T-helper 2 cell (primary cell): ENCODE results near the gene OTUB1.
"Not testable (repeated sequence)": the region's sequence is repeated elsewhere in the genome, so short reads cannot be mapped to it uniquely, and the experiment has no call there.

Experiments
- DNase-seq, 5 experiments: peaks; one replicate each; pipeline versions ENCODE4 v3.0.0 to v3.0.0-alpha.2; 2012 to 2022

OTUB1 gene

DNA sequence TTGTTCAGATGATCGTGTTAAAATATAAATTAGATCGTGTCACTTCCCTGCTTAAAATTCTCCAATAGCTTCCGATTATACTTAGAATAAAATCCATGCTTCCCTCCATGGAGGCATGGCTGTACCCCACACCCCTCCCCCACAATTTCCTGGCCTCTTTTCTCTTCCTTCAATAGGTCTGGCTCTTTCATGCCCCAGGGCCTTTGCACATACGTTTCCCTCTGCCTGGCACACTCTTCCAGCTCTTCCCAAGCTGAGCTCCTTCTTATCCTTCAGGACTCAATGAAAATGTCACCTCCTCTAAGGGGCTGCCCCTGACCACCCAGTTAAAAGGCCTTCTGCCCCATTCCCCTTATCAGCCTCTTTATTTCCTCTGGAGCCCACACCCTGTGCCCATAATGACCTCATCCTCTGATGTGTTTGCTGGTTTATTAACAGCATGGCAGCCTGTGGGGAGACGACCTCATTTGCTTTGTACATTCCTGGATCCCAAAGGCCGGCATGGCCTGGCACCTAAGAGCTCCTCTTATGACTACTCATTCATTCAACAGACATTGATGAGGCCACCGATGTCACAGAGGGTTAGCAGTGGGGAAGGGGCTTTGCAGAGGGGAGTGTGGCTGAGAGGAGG lies 40.5 kb downstream of the OTUB1 start:
- DNase-seq = no peak

DNA sequence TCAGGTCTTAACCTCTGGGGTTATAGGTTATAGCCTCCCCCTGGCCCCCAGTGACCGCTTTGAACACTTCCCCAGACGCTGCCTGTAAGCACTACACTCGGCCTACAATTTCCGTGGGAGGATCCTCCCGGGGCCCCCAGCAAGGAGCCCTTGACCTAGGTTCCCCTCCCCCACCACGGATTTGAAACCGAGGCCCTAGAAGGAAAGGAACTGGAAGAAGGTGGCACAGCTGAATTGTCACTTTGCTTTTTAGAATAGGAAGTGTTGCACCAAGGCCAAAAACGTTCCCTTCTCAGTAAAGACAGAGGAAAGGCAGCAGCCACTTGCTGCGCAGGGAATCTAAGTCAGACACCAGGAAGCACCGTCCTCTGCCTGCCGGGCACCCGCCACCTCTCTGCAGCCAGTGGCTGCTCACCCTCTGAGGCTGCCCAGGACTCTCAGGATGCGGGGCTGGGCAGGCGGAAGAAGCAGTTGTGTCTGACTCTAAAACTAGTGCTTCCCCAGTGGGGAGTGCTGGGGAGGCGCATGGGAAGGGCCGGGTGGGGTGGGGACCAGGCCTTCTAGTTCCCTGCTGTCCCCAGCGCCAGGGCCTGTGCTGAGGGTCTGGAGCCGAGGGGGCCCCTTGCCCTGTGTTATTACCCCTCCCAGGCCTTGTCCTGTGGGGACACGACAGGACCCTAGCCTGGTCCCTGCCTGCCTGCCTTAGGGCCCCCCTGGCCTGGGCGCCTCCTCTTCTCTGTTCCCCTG lies 41.6 kb downstream of the OTUB1 start:
- no peak for DNase-seq

DNA sequence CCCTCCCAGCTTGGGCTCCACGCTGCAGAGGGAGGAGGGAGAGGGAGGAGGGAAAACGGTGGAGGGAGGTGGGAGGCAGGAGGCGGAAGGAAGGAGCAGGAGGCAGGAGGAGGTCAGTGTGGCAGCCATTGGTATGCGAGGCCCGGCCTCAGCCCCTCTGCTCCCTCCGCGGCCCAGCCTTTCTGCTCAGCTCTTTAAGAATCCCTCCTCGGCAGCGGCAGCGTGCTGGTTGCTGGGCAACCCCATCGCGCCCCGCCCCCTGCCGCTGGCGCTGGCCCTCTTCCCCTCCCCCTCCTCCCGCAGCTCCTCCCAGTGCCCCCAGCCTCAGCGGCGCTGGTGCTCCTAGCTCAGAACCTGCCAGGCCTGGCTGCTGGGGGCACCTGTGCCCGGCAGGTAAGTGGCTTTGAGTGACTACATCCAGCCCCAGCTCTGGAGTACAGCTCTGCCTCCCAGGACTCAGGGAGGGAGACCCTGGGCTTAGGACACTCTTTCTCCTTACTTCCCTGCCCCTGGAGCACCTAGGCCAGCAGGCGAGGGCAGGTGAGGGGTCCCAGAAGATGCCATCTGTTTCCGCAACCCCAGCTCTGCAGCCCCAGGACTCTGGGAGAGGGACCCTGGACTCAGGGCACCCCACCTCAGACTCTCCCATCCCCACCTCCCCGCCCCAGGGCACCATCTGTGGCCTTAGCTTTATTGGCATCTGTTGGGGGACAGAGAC lies 42.3 kb downstream of the OTUB1 start:
- DNase-seq = peak in 1 of 5 experiments; percentile 21

DNA sequence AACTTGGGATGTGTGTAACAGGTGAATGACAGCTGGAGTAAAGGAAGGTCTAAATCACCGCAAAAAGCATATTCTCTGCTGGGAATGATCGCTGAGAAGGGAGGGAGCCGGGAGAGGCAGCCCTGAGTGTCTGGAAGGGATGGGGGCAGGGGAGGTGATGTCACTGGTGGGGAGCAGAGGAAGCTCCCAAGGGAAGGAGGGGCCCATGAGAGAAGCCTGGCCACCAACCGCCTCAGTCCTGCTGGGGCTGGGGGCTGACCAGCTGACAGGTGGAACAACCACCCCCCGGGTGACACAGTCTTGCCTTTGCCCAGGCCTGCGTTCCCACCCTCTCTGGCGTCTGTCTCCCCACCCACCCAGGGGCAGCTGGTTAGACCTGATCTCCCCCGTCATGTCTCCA lies 43.5 kb downstream of the OTUB1 start:
- DNase-seq = no peak

DNA sequence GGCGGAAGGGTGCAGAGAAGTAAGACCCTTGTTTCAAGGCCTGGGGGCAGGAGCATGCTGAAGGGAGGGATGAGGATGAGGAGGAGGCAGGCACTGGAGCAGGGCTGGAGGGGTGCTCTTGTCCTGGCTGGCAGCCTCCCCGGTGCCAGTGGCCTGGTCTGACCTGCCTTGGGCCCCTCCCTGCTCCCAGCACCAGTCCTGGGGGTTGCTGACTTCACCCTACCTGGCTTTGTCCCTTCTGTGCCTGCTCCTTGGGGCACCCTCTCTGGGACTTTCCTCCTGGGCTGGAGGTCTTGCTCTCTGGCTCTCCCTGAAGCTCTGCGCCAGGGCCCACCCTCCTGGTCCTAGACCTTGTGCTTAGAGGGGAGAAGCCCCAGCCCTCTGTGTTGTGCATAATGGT lies 44.8 kb downstream of the OTUB1 start:
- DNase-seq = no peak

DNA sequence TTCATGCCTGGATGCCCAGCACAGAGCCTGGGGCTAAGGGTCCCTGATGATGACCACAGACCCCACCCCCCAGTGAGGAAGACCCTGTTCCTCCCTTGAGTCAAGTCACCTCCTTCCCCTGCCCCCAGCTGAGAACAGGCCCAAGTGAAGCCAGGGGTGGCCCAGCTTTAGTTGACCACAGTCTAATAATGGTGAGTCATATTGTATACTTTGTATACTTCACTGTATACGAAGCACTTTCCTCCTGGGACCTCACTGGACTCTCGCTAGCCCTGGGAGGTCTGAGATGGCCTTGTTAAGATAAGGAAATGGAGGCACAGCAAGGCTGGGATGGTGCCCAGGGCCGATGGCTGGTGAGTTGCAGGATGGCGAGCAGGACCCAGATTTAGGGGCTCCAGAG lies 45.8 kb downstream of the OTUB1 start:
- no peak for DNase-seq

DNA sequence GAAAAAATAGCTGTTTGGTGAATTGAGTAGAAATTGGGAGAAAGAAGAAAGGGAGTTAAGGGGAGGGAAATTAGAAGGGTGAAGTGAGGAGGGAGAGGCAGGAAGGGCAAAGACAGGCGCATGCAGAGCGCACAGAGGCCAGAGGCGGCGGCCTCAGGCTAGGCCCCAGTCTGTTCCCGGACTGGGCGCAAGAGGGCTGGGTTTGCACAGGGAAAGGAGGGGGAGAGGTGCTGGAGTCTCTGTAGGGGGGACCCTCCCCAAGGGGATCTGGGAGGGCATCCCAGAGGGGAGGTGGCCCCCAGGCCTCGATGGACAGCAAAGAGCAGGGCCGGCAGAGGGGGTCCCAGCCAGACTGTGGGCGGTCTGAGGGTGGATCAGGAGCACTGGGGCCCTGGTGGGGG lies 48.2 kb downstream of the OTUB1 start:
- no peak for DNase-seq

DNA sequence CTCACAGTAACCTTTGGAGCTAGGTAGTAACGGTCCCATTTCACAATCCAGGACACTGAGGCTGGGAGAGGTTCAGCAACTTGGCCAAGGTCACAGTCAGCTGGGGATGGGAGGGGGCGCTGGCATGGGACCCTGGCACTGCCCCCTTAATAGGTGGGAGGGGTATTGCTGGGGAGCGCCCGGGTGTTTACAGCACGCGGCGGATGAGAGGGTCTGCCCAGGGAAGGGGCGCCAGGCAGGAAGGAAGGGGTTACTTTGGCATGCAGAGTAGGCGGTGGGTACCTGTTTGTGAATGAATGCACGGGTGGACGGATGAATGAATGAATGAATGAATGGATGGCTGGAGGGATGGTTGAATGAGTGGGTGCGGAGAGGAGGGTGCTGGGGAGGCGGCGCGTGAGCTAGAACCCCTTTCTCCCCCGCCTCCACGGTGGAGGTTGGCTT lies 48.9 kb downstream of the OTUB1 start:
- no peak for DNase-seq

DNA sequence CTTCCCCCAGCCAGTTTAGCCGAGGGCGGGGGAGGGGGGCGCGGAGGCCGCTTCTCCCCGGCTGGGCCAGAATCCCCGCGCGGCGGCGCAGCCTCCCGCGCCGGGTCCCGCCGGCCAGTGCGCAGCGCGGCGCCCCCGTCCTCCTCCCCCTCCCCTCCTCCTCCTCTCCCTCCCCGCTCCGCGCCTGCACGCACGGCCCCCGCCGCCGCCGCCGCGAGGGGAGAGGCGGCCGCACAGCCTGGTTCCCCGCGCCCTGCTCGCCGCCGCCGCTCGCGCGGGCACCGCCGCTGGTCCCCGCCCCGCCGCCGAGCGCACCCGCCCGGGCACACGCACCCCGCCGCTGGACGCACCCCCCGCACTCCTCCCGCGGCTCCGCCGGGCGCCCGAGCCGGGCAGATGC lies 49.3 kb downstream of the OTUB1 start, which contains the start of gene FLRT1:
TSS of gene FLRT1 (plus strand) at position 356 of the 400 bp plus-strand sequence. CDS start 80,337 bp downstream, outside the sequence.
- DNase-seq = no peak

DNA sequence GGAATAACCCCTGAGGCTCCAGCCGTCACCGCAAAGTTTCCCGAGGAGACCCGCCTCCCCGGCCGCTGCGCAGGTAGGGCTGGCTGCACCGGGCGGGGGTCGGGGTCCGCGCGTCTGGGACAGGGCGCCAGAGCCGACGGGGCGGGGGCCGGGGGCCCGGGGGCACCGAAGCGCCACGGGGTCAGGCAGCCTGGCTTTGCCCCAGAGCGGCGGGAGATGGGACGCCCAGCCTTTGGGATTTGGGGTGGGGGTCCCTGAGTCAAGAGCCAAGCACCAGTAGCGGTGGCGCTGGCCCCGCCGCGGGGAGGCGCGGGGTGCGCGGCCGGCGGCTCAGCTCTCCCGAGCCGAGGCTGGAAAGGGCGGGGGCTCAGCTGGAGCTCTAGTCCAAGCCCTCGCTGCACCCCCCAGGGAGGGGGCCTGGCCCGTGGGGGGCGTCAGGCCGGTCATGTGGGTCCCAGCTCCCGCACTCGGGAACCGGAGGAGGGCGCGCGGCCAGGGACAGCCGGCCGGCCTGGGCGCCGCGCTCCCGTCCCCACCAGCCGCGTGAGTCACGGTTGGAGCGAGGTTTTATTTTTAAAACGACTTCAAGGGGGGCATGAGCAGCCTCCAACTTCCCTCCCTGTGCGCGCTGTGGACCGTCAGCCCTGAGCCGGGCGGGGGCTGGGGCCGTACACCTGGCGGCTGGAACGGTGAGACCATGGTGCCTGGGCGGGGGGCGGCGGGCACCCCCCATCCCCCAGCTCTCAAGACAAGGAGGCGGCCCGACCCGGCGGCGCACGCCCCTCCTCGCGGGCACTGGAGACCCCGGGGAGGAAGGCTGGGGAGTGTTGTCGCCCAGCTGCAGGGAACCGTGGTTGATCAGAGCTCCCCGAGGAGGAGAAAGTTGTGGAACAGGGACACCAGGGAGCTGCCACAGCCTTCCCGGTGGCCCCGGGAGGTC lies 50.1 kb downstream of the OTUB1 start:
- no peak for DNase-seq

DNA sequence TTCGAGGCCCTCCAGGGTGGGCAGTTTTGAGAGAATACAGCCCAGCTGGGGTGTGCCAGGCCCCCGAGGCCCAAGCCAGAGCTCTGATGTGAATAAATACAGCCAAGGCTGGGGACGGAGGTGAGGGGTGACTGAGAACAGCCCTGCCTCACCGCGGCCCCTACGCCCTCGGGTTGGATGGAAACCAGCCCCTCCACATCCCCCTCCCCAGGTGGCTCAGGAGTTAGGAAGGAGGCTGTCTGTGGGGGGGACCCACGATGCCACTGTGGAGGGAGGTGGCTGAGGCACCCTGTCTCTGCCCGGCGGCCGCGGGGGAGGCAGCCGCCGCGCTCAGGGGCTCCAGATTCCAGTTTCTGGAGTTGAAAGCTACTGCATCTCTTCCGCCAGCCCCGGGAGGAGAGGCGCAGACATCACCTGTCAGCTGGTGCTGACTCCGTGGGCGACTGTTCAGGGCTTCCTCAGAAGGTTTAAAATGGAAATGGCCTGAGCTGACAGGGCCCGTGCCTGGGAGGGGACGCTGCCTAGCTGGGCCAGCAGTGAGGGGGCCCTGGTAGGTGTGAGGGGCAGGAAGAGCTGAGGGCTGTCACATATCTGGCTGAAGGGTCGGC lies 50.9 kb downstream of the OTUB1 start:
- no peak for DNase-seq

DNA sequence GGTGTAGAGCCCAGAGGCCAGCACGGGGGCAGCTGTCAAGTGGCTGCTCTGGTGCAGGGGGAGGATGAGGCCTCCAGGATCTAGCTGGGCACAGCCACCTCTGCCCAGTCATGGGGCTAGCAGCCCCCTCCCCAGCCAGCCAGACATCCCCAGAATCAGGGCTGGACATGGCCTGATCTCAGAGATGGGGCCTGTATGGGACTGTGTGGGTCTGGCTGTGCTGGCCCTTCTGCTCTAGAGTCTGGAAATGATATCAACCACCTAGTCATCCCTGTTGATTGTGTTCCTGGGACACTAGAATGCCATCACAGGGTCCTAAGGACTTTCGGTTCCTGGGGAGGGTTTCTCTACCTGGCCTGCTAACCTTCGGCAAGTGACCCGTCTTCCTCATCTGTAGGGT lies 52.3 kb downstream of the OTUB1 start:
- no peak for DNase-seq

DNA sequence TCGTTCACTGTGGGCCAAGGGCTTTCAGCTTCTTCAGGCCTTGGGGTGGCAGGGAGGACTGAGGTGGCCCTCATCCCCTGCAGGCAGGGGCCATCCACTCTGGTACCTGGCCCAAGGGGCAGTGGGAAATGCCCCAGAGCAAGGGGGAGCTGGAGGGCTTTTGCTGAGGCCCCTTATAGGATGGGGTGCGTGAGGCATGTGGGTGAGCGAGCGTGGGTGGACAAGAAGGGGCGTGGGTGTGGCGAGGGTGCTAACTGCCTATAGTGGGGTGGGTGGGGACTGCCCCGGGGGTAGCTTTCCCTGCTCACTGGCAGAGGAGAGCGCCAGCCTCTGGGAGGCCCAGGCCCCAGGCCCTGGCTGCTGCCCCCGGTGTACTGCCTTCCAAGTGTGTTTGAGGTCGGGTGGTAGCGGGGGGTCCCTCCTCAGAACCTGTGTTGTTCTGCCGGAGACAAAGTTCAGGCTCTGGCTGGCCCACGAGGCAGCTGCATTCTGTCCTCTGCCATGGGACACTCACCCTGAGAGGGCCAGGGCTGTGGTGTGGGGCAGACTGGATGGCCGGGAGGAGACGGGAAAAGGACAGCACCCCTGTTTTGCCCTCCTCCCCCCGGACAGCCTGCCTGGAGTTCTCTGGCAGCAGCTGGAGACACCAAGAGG lies 52.9 kb downstream of the OTUB1 start:
- no peak for DNase-seq

DNA sequence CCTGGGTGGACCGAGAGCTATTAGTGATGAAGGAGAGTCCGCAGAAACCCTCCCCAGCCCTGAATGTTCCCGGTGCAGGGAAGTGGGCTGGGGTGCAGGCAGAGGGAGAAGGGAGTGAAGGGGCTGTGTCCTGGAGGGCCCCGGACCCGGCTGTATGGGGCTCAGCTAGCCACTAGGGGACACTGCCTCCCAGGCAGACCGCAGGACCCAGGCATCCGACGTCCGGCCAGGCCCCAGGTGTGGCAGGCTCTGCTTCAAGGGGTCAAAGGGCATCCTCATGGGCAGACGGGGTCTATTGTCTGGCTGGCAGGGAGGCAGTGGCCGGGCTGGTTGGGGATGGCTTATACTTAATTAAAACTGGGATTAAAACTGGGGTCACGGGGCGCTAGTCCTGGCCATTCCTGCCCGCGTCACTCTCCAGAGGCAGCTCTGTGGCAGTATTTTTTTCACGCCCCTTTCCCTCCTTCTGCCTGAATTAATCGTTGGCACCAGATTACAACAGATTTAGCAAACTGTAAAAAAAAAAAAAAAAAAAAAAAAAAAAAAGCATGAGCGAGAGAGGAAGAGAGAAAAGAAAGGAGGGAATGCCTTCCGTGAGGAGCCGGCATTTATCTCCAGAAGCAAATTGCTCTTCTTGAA lies 54.6 kb downstream of the OTUB1 start:
- no peak for DNase-seq

DNA sequence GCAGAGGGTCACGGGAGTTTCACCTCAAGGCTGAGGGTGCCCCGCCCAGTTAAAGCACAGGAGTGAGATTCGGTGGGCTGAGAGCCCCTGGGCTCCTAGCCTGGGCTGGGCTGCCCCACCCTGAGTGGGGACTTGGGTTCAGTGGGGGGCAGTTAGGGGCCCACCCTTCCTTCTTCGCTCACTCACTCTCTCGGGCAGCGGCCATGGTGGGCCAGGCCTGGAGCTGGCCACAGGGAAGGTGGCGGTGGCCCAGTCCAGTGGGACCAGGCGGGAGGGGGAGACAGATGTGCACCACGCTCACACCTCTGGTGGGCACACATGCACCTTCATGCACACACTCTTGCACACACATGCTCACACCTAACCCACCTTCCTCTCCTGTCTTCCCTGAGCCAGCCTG lies 55.6 kb downstream of the OTUB1 start:
- DNase-seq = no peak

DNA sequence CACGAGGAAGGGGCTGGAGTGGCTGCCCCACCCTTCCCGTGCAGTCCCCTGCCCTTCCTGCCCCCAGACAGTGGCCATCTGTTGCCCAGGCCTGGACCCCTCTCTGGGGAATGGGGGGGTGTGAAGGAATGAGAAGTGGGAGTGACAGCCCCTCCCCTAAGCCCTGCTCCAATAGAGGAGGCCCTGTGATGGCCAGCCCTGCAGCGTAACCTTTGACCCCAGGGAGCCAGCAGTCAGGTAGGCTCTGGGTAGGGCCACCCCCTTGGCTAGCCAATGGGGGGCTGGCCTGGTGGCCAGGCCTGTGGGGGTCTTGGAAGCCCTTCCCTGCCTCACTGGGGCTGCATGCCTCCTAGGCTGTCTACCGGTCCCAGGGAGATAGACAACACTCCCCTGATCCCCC lies 56.1 kb downstream of the OTUB1 start:
- no peak for DNase-seq

DNA sequence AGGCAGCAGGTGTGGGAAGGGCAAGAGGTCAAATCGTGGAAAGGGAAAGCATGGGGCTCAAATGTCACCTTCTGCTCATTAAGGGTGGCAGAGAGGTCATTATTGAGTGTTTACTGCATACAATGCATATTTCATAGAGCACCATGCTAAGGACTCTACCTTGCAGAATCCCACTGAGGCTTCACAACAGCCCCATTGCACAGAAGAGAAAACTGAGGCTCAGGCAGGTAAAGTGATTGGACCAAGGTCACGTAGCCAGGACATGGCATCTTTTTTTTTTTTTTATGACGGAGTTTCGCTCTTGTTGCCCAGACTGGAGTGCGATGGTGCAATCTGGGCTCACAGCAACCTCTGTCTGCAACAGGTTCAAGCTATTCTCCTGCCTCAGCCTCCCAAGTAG lies 57.3 kb downstream of the OTUB1 start:
- DNase-seq = no peak

DNA sequence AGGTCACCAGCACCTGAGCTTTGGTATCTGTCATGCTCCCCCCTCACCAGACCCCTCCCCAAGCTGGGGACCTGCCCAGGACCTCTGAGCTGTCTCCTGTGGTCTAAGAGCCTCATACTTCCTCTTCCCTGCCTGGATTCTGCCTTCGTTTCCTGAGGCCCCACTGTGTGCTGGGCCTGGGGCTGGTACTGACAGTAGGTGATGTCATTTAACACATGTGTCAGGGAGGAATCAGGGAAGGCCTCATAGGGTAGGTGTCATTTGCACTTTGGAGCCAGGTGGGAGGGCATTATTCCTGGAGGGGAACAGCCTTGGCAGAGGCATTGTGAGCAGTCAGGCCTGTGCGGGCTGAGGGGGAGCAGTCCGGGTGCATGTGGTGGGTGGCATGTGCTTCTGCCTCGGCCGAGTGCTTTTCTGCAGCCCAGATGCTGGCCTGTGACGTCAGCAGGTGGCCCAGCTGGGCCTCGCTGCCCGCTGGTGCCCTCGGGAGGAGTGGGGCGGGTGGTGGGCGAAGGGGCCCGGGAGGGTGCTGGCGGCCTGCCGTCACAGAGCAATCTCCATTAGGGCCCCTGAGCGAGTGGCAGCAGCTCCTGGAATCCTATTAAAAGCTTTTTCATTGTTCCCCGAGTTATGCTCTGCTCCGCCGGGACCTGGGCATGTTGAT lies 58.6 kb downstream of the OTUB1 start:
- no peak for DNase-seq

DNA sequence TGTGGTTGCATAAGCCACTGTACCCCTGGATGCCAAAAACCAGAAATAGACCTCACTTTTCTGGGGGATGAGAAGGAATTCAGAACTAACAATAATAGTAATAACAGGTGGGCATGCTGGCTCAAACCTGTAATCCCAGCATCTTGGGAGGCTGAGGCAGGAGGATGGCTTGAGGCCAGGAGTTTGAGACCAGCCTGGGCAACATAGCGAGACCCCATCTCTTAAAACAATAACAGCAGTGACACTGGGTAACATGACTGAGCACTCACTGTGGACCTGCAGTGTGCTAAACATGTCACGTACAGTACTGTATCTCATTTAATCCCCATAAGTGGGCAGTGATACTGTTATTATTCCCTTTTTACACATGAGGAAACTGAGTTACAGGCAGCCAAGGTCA lies 59.5 kb downstream of the OTUB1 start:
- DNase-seq = no peak

DNA sequence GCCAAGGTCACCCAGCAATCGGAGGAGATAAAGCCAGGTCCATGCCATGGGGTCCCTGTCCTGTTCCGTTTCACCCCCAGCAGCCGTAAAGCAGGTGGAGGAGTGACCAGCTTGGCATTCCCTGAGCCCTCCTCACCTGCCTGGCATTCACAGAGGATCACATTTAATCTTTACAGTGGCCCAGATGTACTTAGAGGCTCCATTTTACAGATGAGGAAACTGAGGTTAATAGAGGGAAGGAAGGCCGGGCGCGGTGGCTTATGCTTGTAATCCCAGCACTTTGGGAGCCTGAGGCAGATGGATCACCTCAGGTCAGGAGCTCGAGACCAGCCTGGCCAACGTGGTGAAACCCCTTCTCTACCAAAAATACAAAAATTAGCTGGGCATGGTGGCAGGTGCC lies 61.1 kb downstream of the OTUB1 start:
- not testable (repeated sequence) for DNase-seq
